ENCODE results near the gene GPSM1. TPM values are rescaled to one million over a fixed set of nuclear protein-coding genes. Genes with fewer than 3 reads are reported as not detected.

Gene GPSM1
- total and polyA plus RNA-seq, 4 donors, result 29.2 to 116 (median 92.1) TPM

- Histone ChIP-seq H3K4me3 (ENCODE audit: low read depth, low read length) (no peak overlapping the region), H3K4me1 (ENCODE audit: control insufficient read depth, insufficient read depth, low read length) (peaks cover 53% of the 10 kb centered on the region), H3K27me3 (ENCODE audit: control insufficient read depth, insufficient read depth, low read length) (peaks cover 2% of the 10 kb centered on the region), H3K36me3 (ENCODE audit: control insufficient read depth, insufficient read depth, low read length) (peaks cover 51% of the 10 kb centered on the region), H3K9me3 (ENCODE audit: control insufficient read depth, insufficient read depth, low read length) (no peaks in the 10 kb centered on the region), H3K27ac (ENCODE audit: low read depth, low read length) (no peak overlapping the region)
- 24% methylated on average over 48 of the region's 54 CpGs for WGBS (ENCODE audit: insufficient coverage)
- peak in 1 of 6 donors; percentile 11 for DNase-seq (ENCODE audit: low read depth in 4 of 6, low spot score in 6 of 6)
Measured at GRCh38 chr9:136363949-136364748, 36.8 kb downstream of the GPSM1 start.

- Histone ChIP-seq H3K27ac (ENCODE audit: low read depth, low read length) (no peak overlapping the region), H3K4me3 (ENCODE audit: low read depth, low read length) (no peak overlapping the region), H3K36me3 (ENCODE audit: control insufficient read depth, insufficient read depth, low read length) (peaks cover 48% of the 10 kb centered on the region), H3K9me3 (ENCODE audit: control insufficient read depth, insufficient read depth, low read length) (no peaks in the 10 kb centered on the region), H3K4me1 (ENCODE audit: control insufficient read depth, insufficient read depth, low read length) (peaks cover 52% of the 10 kb centered on the region), H3K27me3 (ENCODE audit: control insufficient read depth, insufficient read depth, low read length) (peaks cover 2% of the 10 kb centered on the region)
- peak in 1 of 6 donors; percentile 34 for DNase-seq (ENCODE audit: low read depth in 4 of 6, low spot score in 6 of 6)
- WGBS (ENCODE audit: insufficient coverage), result 66% methylated on average over 30 of the region's 31 CpGs
Measured at GRCh38 chr9:136364942-136365774, 37.8 kb downstream of the GPSM1 start.

GRCh38 chr9:136365775-136366222, 38.5 kb downstream of the GPSM1 start:
- H3K9me3 ChIP-seq (ENCODE audit: control insufficient read depth, insufficient read depth, low read length), result no peaks in the 10 kb centered on the region
- H3K27ac ChIP-seq (ENCODE audit: low read depth, low read length), result no peak overlapping the region
- 76% methylated on average over 9 of the region's 9 CpGs for WGBS (ENCODE audit: insufficient coverage)
- peaks cover 45% of the 10 kb centered on the region for H3K4me1 ChIP-seq (ENCODE audit: control insufficient read depth, insufficient read depth, low read length)
- H3K36me3 ChIP-seq (ENCODE audit: control insufficient read depth, insufficient read depth, low read length), result peaks cover 48% of the 10 kb centered on the region
- H3K4me3 ChIP-seq (ENCODE audit: low read depth, low read length), result no peak overlapping the region
- peaks cover 2% of the 10 kb centered on the region for H3K27me3 ChIP-seq (ENCODE audit: control insufficient read depth, insufficient read depth, low read length)
- DNase-seq (ENCODE audit: low read depth in 4 of 6, low spot score in 6 of 6), result no peak

DNA sequence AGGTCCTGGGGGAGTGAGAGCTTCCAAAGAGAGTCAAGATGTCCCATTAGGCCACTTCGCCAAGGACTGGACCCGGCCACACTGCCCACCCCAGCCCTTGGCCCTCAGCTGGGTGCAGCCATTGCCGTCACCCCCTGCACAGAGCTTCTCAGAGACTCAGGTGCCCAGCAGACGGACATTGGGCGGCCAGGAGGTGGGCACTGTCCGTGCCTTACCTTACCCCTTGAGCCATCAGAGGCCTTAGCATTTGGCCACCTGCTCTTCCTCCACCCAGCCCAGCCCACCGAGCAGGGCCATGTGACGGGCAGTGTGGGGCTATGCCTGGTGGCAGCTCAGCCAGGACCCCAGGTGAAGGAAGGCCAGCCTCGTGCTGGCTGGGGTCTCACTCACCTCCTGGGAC, 39.5 kb downstream of the GPSM1 start:
- no peak overlapping the region for H3K27ac ChIP-seq (ENCODE audit: low read depth, low read length)
- H3K27me3 ChIP-seq (ENCODE audit: control insufficient read depth, insufficient read depth, low read length), result peaks cover 2% of the 10 kb centered on the region
- peaks cover 35% of the 10 kb centered on the region for H3K4me1 ChIP-seq (ENCODE audit: control insufficient read depth, insufficient read depth, low read length)
- no peak overlapping the region for H3K4me3 ChIP-seq (ENCODE audit: low read depth, low read length)
- H3K36me3 ChIP-seq (ENCODE audit: control insufficient read depth, insufficient read depth, low read length), result peaks cover 46% of the 10 kb centered on the region
- no peaks in the 10 kb centered on the region for H3K9me3 ChIP-seq (ENCODE audit: control insufficient read depth, insufficient read depth, low read length)
- 93% methylated on average over 8 of the region's 9 CpGs for WGBS (ENCODE audit: insufficient coverage)
- no peak for DNase-seq (ENCODE audit: low read depth in 4 of 6, low spot score in 6 of 6)

GRCh38 chr9:136367296-136368145, 40.2 kb downstream of the GPSM1 start:
- peaks cover 34% of the 10 kb centered on the region for H3K4me1 ChIP-seq (ENCODE audit: control insufficient read depth, insufficient read depth, low read length)
- H3K9me3 ChIP-seq (ENCODE audit: control insufficient read depth, insufficient read depth, low read length), result no peaks in the 10 kb centered on the region
- peaks cover 41% of the 10 kb centered on the region for H3K36me3 ChIP-seq (ENCODE audit: control insufficient read depth, insufficient read depth, low read length)
- no peak for DNase-seq (ENCODE audit: low read depth in 4 of 6, low spot score in 6 of 6)
- H3K27ac ChIP-seq (ENCODE audit: low read depth, low read length), result no peak overlapping the region
- WGBS (ENCODE audit: insufficient coverage), result 84% methylated on average over 45 of the region's 45 CpGs
- no peak overlapping the region for H3K4me3 ChIP-seq (ENCODE audit: low read depth, low read length)
- H3K27me3 ChIP-seq (ENCODE audit: control insufficient read depth, insufficient read depth, low read length), result peaks cover 2% of the 10 kb centered on the region

DNA sequence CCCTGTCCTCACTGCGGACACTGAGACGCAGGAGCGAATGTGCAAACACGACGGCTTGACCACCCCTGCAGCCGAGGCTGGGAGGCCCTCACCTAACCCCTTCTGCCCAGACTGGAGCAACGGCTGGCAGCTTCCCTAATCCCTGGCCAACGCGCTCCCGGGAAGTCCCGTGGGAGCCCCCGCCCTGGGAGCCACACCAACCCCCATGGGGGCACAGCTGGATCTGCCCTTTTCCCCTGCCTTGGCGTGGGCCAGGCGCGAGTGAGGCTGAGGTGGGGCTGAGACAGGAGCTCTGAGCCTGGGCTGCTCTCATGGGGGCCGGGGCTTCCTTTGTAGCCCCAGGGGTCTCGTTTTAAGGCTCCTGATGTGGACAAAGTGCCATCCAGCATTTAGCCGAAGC, 40.9 kb downstream of the GPSM1 start:
- Histone ChIP-seq H3K27me3 (ENCODE audit: control insufficient read depth, insufficient read depth, low read length) (peaks cover 2% of the 10 kb centered on the region), H3K36me3 (ENCODE audit: control insufficient read depth, insufficient read depth, low read length) (peaks cover 39% of the 10 kb centered on the region), H3K4me1 (ENCODE audit: control insufficient read depth, insufficient read depth, low read length) (peaks cover 34% of the 10 kb centered on the region), H3K27ac (ENCODE audit: low read depth, low read length) (no peak overlapping the region), H3K4me3 (ENCODE audit: low read depth, low read length) (no peak overlapping the region), H3K9me3 (ENCODE audit: control insufficient read depth, insufficient read depth, low read length) (no peaks in the 10 kb centered on the region)
- no peak for DNase-seq (ENCODE audit: low read depth in 4 of 6, low spot score in 6 of 6)
- WGBS (ENCODE audit: insufficient coverage), result 83% methylated on average over 18 of the region's 18 CpGs

DNA sequence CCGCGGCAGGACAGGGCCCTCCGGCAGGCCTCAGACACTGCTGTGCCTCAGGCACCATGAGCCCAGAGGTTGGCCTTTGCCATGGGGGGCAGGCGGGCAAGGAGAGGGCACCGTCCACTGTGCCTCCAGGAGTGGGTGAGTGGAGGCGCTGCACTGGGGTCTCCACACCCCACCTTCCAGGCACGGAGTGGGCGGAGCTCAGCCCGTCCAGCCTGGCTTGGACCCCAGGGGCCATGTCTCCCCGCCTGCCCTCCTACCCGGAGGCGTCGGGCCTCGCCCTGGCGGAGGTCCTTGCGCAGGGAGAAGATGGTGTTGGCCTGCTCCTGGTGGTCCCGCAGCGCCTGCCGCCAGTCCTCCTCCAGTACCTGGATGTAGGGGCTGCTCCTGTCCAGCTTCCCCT, 42.7 kb downstream of the GPSM1 start:
- H3K36me3 ChIP-seq (ENCODE audit: control insufficient read depth, insufficient read depth, low read length), result peaks cover 53% of the 10 kb centered on the region
- no peaks in the 10 kb centered on the region for H3K9me3 ChIP-seq (ENCODE audit: control insufficient read depth, insufficient read depth, low read length)
- no peak for DNase-seq (ENCODE audit: low read depth in 4 of 6, low spot score in 6 of 6)
- WGBS (ENCODE audit: insufficient coverage), result 91% methylated on average over 18 of the region's 19 CpGs
- no peak overlapping the region for H3K27ac ChIP-seq (ENCODE audit: low read depth, low read length)
- H3K4me3 ChIP-seq (ENCODE audit: low read depth, low read length), result no peak overlapping the region
- H3K27me3 ChIP-seq (ENCODE audit: control insufficient read depth, insufficient read depth, low read length), result no peaks in the 10 kb centered on the region
- H3K4me1 ChIP-seq (ENCODE audit: control insufficient read depth, insufficient read depth, low read length), result peaks cover 28% of the 10 kb centered on the region

- Histone ChIP-seq H3K4me3 (ENCODE audit: low read depth, low read length) (no peak overlapping the region), H3K9me3 (ENCODE audit: control insufficient read depth, insufficient read depth, low read length) (no peaks in the 10 kb centered on the region), H3K4me1 (ENCODE audit: control insufficient read depth, insufficient read depth, low read length) (peaks cover 21% of the 10 kb centered on the region), H3K27ac (ENCODE audit: low read depth, low read length) (no peak overlapping the region), H3K27me3 (ENCODE audit: control insufficient read depth, insufficient read depth, low read length) (no peaks in the 10 kb centered on the region), H3K36me3 (ENCODE audit: control insufficient read depth, insufficient read depth, low read length) (peaks cover 59% of the 10 kb centered on the region)
- 91% methylated on average over 51 of the region's 54 CpGs for WGBS (ENCODE audit: insufficient coverage)
- no peak for DNase-seq (ENCODE audit: low read depth in 4 of 6, low spot score in 6 of 6)
Measured at GRCh38 chr9:136370687-136371532, 43.6 kb downstream of the GPSM1 start.
